SK-N-SH treated with all-trans-retinoic acid at 6 μM for 48 hours (cell line): ENCODE measurements around the gene ERMARD.

Source experiments
- ARNTL ChIP-seq: fragments of 450-650 bp; formaldehyde crosslinking; IDR thresholded peaks from 2 replicates; pipeline ENCODE4 v1.5.0; 2020; ENCODE audit warnings: low read depth, mild to moderate bottlenecking, moderate library complexity, borderline replicate concordance
- PATZ1 ChIP-seq: fragments of 250-450 bp; sonication (Bioruptor Pico); IDR thresholded peaks from 2 replicates; pipeline ENCODE4 v1.8.0; 2020; ENCODE audit warnings: mild to moderate bottlenecking, moderate library complexity, borderline replicate concordance
- POU6F1 ChIP-seq: fragments of 250-450 bp; sonication (Bioruptor Pico); IDR thresholded peaks from 2 replicates; pipeline ENCODE4 v1.8.0; 2021; ENCODE audit warnings: low read depth, mild to moderate bottlenecking, moderate library complexity, borderline replicate concordance
- PPARA ChIP-seq: fragments of 250-450 bp; sonication (Bioruptor Pico); IDR thresholded peaks from 2 replicates; pipeline ENCODE4 v1.5.0; 2020; ENCODE audit warnings: mild to moderate bottlenecking, borderline replicate concordance
- RARB ChIP-seq: fragments of 250-450 bp; sonication (Bioruptor Pico); IDR thresholded peaks from 2 replicates; pipeline ENCODE4 v1.8.0; 2021; ENCODE audit warnings: mild to moderate bottlenecking, moderate library complexity
- TCF4 ChIP-seq: fragments of 250-450 bp; sonication (Bioruptor Pico); IDR thresholded peaks from 2 replicates; pipeline ENCODE4 v1.8.0; 2021; ENCODE audit warnings: mild to moderate bottlenecking, moderate library complexity, borderline replicate concordance
- ZC3H10 ChIP-seq: fragments of 250-450 bp; sonication (Bioruptor Pico); IDR thresholded peaks from 2 replicates; pipeline ENCODE4 v1.5.1; 2021; ENCODE audit warnings: mild to moderate bottlenecking, moderate library complexity
- ZFP3 ChIP-seq: fragments of 250-450 bp; sonication (Bioruptor Pico); IDR thresholded peaks from 2 replicates; pipeline ENCODE4 v1.5.0; 2020; ENCODE audit warnings: mild to moderate bottlenecking, moderate library complexity
- ZFP30 ChIP-seq: fragments of 450-650 bp; formaldehyde crosslinking; IDR thresholded peaks from 2 replicates; pipeline ENCODE4 v1.5.0; 2022; ENCODE audit warnings: mild to moderate bottlenecking, moderate library complexity
- ZNF8 ChIP-seq: fragments of 450-650 bp; formaldehyde crosslinking; IDR thresholded peaks from 2 replicates; pipeline ENCODE4 v1.5.0; 2020; ENCODE audit warnings: mild to moderate bottlenecking, moderate library complexity

- TF ChIP-seq PPARA (CRISPR knock-in tag): no peak
- no peak; the same call in 1 of the 2 replicates for TF ChIP-seq PATZ1 (CRISPR knock-in tag)
- TF ChIP-seq ZNF8 (CRISPR knock-in tag): no peak
- no peak for TF ChIP-seq ARNTL (CRISPR knock-in tag)
- no peak for TF ChIP-seq POU6F1 (CRISPR knock-in tag)
- no peak for TF ChIP-seq ZC3H10 (CRISPR knock-in tag)
- TF ChIP-seq ZFP30 (CRISPR knock-in tag): no peak
- TF ChIP-seq ZFP3 (CRISPR knock-in tag): no peak
- TF ChIP-seq TCF4 (CRISPR knock-in tag): no peak
- TF ChIP-seq RARB (CRISPR knock-in tag): no peak
Observed at GRCh38 chr6:169722362-169723199, 28.8 kb upstream of the ERMARD start.
